ENCODE data around the gene SAMD4A.

Gene SAMD4A

DNA sequence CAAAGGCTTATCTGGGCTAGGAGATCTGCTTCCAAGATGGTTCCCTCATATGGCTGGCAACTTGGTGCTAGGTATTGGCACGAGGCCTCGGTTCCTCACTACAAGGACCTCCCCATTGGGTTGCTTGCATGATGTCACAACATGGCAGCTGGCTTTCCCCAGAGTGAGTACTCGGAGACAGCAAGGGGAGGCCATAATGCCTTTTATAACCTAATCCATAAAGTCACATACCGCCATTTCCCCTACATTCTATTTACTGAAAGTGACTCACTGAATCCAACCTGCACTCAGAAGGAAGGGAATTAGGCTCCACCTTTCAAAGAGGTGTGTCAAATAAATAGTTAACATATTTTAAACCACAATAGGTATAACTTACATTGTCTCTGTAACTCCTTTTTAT is 130.9 kb downstream of the SAMD4A start:
- Mint-ChIP-seq H3K9me3 (no peaks in the 10 kb centered on the region), H3K4me1 (peaks cover 20% of the 10 kb centered on the region), H3K27me3 (ENCODE audit: low read depth, poor library complexity) (peaks cover 10% of the 10 kb centered on the region), H3K4me3 (no peak overlapping the region), H3K27ac (no peak overlapping the region), H3K36me3 (ENCODE audit: low read depth) (no peaks in the 10 kb centered on the region)
- no peak for DNase-seq
- TF ChIP-seq, protein P1, sequence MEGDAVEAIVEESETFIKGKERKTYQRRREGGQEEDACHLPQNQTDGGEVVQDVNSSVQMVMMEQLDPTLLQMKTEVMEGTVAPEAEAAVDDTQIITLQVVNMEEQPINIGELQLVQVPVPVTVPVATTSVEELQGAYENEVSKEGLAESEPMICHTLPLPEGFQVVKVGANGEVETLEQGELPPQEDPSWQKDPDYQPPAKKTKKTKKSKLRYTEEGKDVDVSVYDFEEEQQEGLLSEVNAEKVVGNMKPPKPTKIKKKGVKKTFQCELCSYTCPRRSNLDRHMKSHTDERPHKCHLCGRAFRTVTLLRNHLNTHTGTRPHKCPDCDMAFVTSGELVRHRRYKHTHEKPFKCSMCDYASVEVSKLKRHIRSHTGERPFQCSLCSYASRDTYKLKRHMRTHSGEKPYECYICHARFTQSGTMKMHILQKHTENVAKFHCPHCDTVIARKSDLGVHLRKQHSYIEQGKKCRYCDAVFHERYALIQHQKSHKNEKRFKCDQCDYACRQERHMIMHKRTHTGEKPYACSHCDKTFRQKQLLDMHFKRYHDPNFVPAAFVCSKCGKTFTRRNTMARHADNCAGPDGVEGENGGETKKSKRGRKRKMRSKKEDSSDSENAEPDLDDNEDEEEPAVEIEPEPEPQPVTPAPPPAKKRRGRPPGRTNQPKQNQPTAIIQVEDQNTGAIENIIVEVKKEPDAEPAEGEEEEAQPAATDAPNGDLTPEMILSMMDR (IDR thresholded peaks at IDR 0.05): no peak

DNA sequence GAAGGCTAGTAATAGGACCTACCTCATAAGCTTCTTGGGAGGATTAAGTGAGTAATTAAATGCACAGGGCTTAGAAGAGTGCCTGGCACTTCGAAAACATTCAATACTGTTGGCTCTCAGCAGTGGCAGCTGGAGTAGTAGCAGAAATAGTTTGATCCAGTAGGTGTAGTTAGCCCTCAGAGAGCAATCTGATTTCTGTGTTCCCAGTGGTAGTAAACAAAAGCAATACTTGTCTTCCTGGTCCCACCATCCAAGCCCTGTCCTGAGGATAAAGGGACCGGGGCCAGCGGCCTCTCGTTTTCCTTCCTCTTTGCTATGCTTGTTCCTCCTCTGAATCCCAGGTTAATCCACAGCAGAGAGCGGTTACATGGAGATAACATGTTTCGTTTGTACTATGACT is 131.6 kb downstream of the SAMD4A start:
- Mint-ChIP-seq H3K27ac (no peak overlapping the region), H3K27me3 (ENCODE audit: low read depth, poor library complexity) (peaks cover 10% of the 10 kb centered on the region), H3K36me3 (ENCODE audit: low read depth) (no peaks in the 10 kb centered on the region), H3K4me1 (peaks cover 20% of the 10 kb centered on the region), H3K4me3 (no peak overlapping the region), H3K9me3 (no peaks in the 10 kb centered on the region)
- DNase-seq: no peak
- TF ChIP-seq, protein P1 (IDR thresholded peaks at IDR 0.05): no peak

DNA sequence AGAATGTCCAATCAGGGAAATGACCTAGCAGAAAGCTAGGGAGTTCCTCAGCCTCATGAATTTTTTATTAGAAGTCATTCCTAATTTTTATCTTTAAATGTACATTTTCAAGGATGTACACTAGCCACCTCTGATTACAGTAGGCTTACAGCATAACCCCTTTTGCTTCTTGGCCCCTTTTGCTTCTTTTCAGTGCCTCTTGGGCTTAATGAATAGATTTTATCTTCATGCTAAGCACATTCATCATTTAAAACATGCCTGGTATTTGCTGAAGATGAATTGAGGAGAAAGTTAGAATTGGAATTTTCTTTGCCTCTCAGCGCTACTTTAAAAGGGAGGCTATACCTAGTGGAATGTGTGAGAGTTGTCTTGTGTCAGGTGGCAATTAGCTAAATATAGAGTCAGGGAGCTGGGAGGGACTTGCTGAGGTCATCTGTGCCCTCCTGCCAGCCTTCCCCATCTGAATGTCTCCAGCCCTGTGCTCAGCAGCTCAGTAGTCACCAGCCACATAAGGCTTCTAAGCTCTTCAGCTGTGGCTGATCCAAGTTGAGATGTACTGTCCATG is 132.1 kb downstream of the SAMD4A start:
- H3K9me3 Mint-ChIP-seq: no peaks in the 10 kb centered on the region
- H3K4me3 Mint-ChIP-seq: no peak overlapping the region
- no peaks in the 10 kb centered on the region for H3K36me3 Mint-ChIP-seq (ENCODE audit: low read depth)
- peaks cover 8% of the 10 kb centered on the region for H3K27me3 Mint-ChIP-seq (ENCODE audit: low read depth, poor library complexity)
- H3K4me1 Mint-ChIP-seq: peaks cover 20% of the 10 kb centered on the region
- DNase-seq: no peak
- no peak overlapping the region for H3K27ac Mint-ChIP-seq
- TF ChIP-seq, protein P1 (IDR thresholded peaks at IDR 0.05): no peak

DNA sequence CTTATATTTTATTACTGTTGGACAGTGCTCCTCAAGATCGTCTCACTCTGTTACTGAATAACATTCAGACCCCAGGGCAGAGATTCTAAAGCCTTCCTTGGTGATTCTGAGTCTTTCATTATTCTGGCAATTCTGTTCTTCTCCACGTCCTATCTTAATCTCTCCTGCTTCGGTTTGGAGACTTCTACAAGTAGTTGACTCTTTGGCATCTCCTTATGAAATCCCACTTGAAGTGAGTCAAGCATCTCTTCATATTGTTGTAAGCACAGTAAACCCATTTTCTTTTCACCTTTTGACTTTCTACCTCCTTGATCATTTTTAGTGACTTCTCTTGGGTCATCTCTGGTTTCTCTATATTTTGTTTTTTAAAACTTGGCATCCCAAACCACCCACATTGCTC is 132.8 kb downstream of the SAMD4A start:
- Mint-ChIP-seq H3K27me3 (ENCODE audit: low read depth, poor library complexity) (peaks cover 8% of the 10 kb centered on the region), H3K4me1 (peaks cover 20% of the 10 kb centered on the region), H3K4me3 (no peak overlapping the region), H3K36me3 (ENCODE audit: low read depth) (no peaks in the 10 kb centered on the region), H3K27ac (no peak overlapping the region), H3K9me3 (no peaks in the 10 kb centered on the region)
- DNase-seq: no peak
- TF ChIP-seq, protein P1 (IDR thresholded peaks at IDR 0.05): no peak

DNA sequence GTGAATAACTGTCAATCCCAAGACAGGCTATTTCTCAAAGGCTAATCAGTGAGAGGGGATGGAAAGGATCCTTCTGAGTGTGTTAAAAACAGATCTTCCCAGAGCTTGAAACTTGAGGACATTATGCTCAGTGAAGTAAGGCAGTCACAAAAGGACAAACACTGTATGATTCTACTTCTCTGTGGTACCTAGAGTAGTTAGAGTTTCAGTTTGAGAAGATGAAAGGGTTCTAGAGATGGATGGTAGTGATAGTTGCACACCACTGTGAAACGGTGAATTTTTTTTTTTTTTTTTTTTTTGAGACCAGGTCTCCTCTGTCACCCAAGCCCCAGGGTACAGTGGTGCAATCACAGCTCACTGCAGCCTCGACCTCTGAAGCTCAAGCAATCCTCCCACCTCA is 133.8 kb downstream of the SAMD4A start:
- TF ChIP-seq, protein P1 (IDR thresholded peaks at IDR 0.05): no peak
- DNase-seq: no peak
- Mint-ChIP-seq H3K27ac (no peak overlapping the region), H3K9me3 (no peaks in the 10 kb centered on the region), H3K4me3 (no peak overlapping the region), H3K36me3 (ENCODE audit: low read depth) (no peaks in the 10 kb centered on the region), H3K27me3 (ENCODE audit: low read depth, poor library complexity) (peaks cover 4% of the 10 kb centered on the region), H3K4me1 (peaks cover 20% of the 10 kb centered on the region)

DNA sequence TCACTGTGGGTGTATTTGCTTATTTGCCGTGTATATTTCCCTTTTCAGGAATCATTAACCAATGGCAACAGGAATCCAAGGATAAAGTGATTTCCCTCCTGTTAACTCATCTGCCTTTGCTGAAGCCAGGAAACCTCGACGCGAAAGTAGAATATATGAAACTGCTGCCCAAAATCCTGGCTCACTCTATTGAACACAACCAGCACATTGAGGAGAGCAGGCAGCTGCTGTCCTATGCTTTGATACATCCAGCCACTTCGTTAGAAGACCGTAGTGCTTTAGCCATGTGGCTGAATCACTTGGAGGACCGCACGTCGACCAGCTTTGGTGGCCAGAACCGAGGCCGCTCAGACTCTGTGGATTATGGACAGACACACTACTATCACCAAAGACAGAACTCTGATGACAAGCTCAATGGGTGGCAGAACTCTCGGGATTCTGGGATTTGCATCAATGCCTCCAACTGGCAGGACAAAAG is 135.1 kb downstream of the SAMD4A start:
- no peak overlapping the region for H3K4me3 Mint-ChIP-seq
- DNase-seq: no peak
- peak overlapping the region; percentile 39 for H3K27ac Mint-ChIP-seq
- H3K36me3 Mint-ChIP-seq (ENCODE audit: low read depth): no peaks in the 10 kb centered on the region
- no peaks in the 10 kb centered on the region for H3K9me3 Mint-ChIP-seq
- peaks cover 20% of the 10 kb centered on the region for H3K4me1 Mint-ChIP-seq
- peaks cover 1% of the 10 kb centered on the region for H3K27me3 Mint-ChIP-seq (ENCODE audit: low read depth, poor library complexity)
- TF ChIP-seq, protein P1 (IDR thresholded peaks at IDR 0.05): no peak

Measured in nephron progenitor cell (in vitro differentiated cells).